ENCODE data around the gene OR7A17.

OR7A17 gene

DNA sequence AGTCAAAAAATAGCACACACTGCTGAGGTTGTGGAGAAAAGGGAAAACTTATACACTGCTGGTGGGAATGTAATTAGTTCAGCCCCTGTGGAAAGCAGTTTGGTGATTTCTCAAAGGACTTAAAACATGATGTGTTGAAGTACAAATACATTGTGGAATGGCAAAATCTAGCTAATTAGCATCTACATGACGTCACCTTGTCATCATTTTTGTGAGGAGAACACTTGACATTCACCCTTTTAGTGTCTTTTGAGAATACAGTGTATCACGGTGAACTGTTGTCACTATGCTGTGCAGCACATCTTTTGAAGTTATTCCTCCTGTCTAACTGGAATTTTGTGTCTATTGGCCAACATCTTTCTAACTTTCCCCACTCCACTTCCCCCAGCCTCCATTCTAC is 42.8 kb downstream of the OR7A17 start:
- TF ChIP-seq, protein P1, sequence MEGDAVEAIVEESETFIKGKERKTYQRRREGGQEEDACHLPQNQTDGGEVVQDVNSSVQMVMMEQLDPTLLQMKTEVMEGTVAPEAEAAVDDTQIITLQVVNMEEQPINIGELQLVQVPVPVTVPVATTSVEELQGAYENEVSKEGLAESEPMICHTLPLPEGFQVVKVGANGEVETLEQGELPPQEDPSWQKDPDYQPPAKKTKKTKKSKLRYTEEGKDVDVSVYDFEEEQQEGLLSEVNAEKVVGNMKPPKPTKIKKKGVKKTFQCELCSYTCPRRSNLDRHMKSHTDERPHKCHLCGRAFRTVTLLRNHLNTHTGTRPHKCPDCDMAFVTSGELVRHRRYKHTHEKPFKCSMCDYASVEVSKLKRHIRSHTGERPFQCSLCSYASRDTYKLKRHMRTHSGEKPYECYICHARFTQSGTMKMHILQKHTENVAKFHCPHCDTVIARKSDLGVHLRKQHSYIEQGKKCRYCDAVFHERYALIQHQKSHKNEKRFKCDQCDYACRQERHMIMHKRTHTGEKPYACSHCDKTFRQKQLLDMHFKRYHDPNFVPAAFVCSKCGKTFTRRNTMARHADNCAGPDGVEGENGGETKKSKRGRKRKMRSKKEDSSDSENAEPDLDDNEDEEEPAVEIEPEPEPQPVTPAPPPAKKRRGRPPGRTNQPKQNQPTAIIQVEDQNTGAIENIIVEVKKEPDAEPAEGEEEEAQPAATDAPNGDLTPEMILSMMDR (IDR thresholded peaks at IDR 0.05; ENCODE audit: control insufficient read depth, insufficient read depth, low read depth, low read length, missing control alignments) = no peak
- no peak for DNase-seq (ENCODE audit: low read depth)
- no peak overlapping the region for H3K4me3 ChIP-seq (ENCODE audit: control insufficient read depth, low read depth, low read length)

DNA sequence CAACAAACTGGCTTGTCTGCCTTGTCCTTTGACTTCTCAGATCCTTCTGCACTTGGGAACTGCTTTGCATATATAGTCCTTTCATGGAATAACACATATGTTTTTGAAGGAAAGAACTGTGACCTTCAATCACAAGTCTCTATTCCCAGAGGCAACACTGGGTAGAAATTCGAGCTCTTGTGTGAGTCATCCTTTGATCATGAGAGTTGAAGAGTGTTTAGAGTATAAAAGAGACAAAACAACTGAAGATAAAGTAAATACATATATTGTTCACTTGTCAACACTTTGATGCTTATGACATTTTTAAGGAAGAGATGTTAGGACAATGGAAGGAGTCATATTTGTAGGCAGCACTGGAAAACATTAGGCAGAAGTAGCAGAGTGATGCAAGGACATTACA is 45.7 kb downstream of the OR7A17 start:
- TF ChIP-seq, protein P1 (IDR thresholded peaks at IDR 0.05; ENCODE audit: control insufficient read depth, insufficient read depth, low read depth, low read length, missing control alignments) = no peak
- no peak for DNase-seq (ENCODE audit: low read depth)
- H3K4me3 ChIP-seq (ENCODE audit: control insufficient read depth, low read depth, low read length) = no peak overlapping the region

- DNase-seq (ENCODE audit: low read depth) = no peak
- no peak overlapping the region for H3K4me3 ChIP-seq (ENCODE audit: control insufficient read depth, low read depth, low read length)
- TF ChIP-seq, protein P1 (IDR thresholded peaks at IDR 0.05; ENCODE audit: control insufficient read depth, insufficient read depth, low read depth, low read length, missing control alignments) = no peak
Measured at GRCh38 chr19:14837391-14837790, 48.5 kb downstream of the OR7A17 start.

DNA sequence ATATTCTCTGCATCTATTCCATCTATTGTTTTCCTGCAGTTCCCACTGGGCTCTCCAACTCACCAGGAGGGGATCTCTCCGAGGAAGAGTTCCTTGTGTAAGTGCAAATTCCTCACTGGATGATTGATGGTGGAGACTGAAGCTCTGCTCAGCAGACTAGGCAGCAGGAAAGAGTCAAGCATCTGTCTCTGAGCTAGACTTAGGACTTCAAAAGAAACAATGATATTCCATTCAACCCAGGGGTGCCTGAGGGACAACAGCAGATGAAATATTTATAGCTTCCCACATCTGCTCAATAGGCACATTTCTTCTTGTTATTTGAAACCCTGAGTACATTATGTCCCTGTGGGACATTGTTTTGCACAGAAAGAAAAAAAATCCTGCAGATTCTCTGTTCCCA is 50.9 kb downstream of the OR7A17 start, which contains the start of the genes OR7A5 and OR7C1:
TSS of gene OR7A5 (minus strand) at position 175 of the 400 bp plus-strand sequence. CDS start 6,944 bp downstream, outside the sequence.
TSS of gene OR7C1 (minus strand) at position 175 of the 400 bp plus-strand sequence. CDS start 35,049 bp downstream, outside the sequence.
- TF ChIP-seq, protein P1 (IDR thresholded peaks at IDR 0.05; ENCODE audit: control insufficient read depth, insufficient read depth, low read depth, low read length, missing control alignments) = no peak
- no peak for DNase-seq (ENCODE audit: low read depth)
- no peak within 1 kb of the TSS for H3K4me3 ChIP-seq (ENCODE audit: control insufficient read depth, low read depth, low read length)

DNA sequence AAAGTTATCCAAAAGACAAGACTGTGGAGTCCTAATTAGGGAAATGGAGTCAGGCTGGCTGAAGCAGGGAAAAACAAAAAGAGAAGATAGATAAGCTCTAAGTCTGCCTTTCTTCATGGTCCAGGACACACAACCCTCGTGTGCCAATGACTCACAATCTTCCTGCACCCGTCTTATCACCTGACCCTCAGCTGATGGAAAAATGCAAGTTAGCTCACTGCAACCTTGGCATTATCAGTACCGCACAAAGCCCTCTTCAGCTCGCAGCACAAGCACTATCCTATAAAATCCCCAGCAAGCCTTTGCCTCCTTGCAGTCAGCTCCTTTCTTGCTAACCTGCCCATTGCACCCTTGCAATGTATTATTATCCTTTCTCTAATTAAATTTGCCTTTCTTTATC is 55.2 kb downstream of the OR7A17 start:
- H3K4me3 ChIP-seq (ENCODE audit: control insufficient read depth, low read depth, low read length) = no peak overlapping the region
- TF ChIP-seq, protein P1 (IDR thresholded peaks at IDR 0.05; ENCODE audit: control insufficient read depth, insufficient read depth, low read depth, low read length, missing control alignments) = no peak
- no peak for DNase-seq (ENCODE audit: low read depth)
